GM19099 (cell line): ENCODE results near the gene MLXIP.

Source experiments
- POLR2A ChIP-seq: IDR thresholded peaks from 3 replicates; pipeline ENCODE4 v1.6.1; 2011; ENCODE audit warnings: low read depth; ENCODE audit not compliant: insufficient read length; ENCODE audit errors: extremely low read depth

Gene MLXIP

GRCh38 chr12:122192441-122192840 lies 113.9 kb downstream of the MLXIP start:
- no peak for TF ChIP-seq POLR2A

- no peak for TF ChIP-seq POLR2A
Measured at GRCh38 chr12:122194804-122195203, 116.2 kb downstream of the MLXIP start.

GRCh38 chr12:122195405-122195804 lies 116.8 kb downstream of the MLXIP start:
- TF ChIP-seq POLR2A = no peak
